GM19468 (cell line): ENCODE results near the gene SIPA1L3.

Source experiments
- ATAC-seq: cut with Tn5 transposase; IDR thresholded peaks from one replicate; pipeline ENCODE4 v1.9.1; 2021; ENCODE audit warnings: mild to moderate bottlenecking, moderate library complexity, moderate number of reproducible peaks; ENCODE audit not compliant: unreplicated experiment; ENCODE audit errors: extremely low read depth

SIPA1L3 gene

GRCh38 chr19:37970699-37971098, 63.7 kb downstream of the SIPA1L3 start:
- no peak for ATAC-seq

- no peak for ATAC-seq
These were observed 65.8 kb downstream of the SIPA1L3 start for GRCh38 chr19:37972803-37973202.

- ATAC-seq: no peak
These were observed 66.7 kb downstream of the SIPA1L3 start for GRCh38 chr19:37973666-37974065.

GRCh38 chr19:37975071-37975470, 68.1 kb downstream of the SIPA1L3 start:
- no peak for ATAC-seq

- no peak for ATAC-seq
These were observed 68.8 kb downstream of the SIPA1L3 start for GRCh38 chr19:37975596-37976515.

GRCh38 chr19:37977391-37977790, 70.4 kb downstream of the SIPA1L3 start:
- ATAC-seq: no peak

GRCh38 chr19:37977992-37978391, 71.0 kb downstream of the SIPA1L3 start:
- ATAC-seq: no peak

- no peak for ATAC-seq
These were observed 72.6 kb downstream of the SIPA1L3 start for GRCh38 chr19:37979547-37980082.

GRCh38 chr19:37980419-37981170, 73.6 kb downstream of the SIPA1L3 start:
- no peak for ATAC-seq

GRCh38 chr19:37981785-37982475, 74.9 kb downstream of the SIPA1L3 start:
- ATAC-seq: no peak

- ATAC-seq: no peak
These were observed 75.6 kb downstream of the SIPA1L3 start for GRCh38 chr19:37982655-37983054.

- ATAC-seq: no peak
These were observed 76.1 kb downstream of the SIPA1L3 start for GRCh38 chr19:37983153-37983552.

- ATAC-seq: no peak
These were observed 76.9 kb downstream of the SIPA1L3 start for GRCh38 chr19:37983916-37984315.

GRCh38 chr19:37986048-37986750, 79.2 kb downstream of the SIPA1L3 start:
- no peak for ATAC-seq

GRCh38 chr19:37987356-37988332, 80.6 kb downstream of the SIPA1L3 start:
- ATAC-seq: no peak

- ATAC-seq: no peak
These were observed 82.0 kb downstream of the SIPA1L3 start for GRCh38 chr19:37988758-37989635.

- no peak for ATAC-seq
These were observed 82.8 kb downstream of the SIPA1L3 start for GRCh38 chr19:37989855-37990254.

- ATAC-seq: no peak
These were observed 83.4 kb downstream of the SIPA1L3 start for GRCh38 chr19:37990362-37990761.
